Left ventricle myocardium inferior (tissue), 1 donor: ENCODE results near the gene LRRN2. TPM values are rescaled to one million over a fixed set of nuclear protein-coding genes. Genes with fewer than 3 reads are reported as not detected.

Experiments
- DNase-seq: peaks from one replicate; pipeline ENCODE4 v3.0.0-alpha.2; 2020
- H3K27ac ChIP-seq: fragments of 200-600 bp; replicated peaks from 2 replicates; pipeline ENCODE4 v1.8.0; 2021
- H3K27me3 ChIP-seq: fragments of 200-600 bp; 2 replicates; pipeline ENCODE4 v1.8.0; 2021; ENCODE audit warnings: low read depth
- H3K36me3 ChIP-seq: fragments of 200-600 bp; 2 replicates; pipeline ENCODE4 v1.8.0; 2021
- H3K4me1 ChIP-seq: fragments of 200-600 bp; 2 replicates; pipeline ENCODE4 v1.8.0; 2021
- H3K4me3 ChIP-seq: fragments of 200-600 bp; 2 replicates; pipeline ENCODE4 v1.8.0; 2021; ENCODE audit warnings: mild to moderate bottlenecking, moderate library complexity
- H3K9me3 ChIP-seq: fragments of 200-600 bp; replicated peaks from 2 replicates; pipeline ENCODE4 v1.8.0; 2021
- CTCF ChIP-seq: fragments of 200-600 bp; IDR thresholded peaks from 2 replicates; pipeline ENCODE4 v1.8.0; 2021; ENCODE audit warnings: antibody characterized with exemption, mild to moderate bottlenecking, borderline replicate concordance
- intact Hi-C: fragments of 100-400 bp; cut with micrococcal nuclease; formaldehyde crosslinking; loops from one replicate; pipeline ENCODE4 v1.11.0; 2022
- total RNA-seq: library from RNA; stranded (reverse); fragmentation: NEBNext Ultra II Directional; extraction: Animal tissue kit (Norgen Biotek cat#: 25700); gene quantifications from one replicate; pipeline ENCODE4 v1.2.1, GENCODE V29; 2021
- donor health status: DM: no; HTN: yes; CAD: no; lungs with severe emphysema.

The LRRN2 gene
- total RNA-seq, 1 donor from 2014 or later = 1.4 TPM

GRCh38 chr1:204705888-204706837, 20.6 kb upstream of the LRRN2 start:
- no peak overlapping the region for H3K4me3 ChIP-seq
- no peaks in the 10 kb centered on the region for H3K9me3 ChIP-seq
- H3K36me3 ChIP-seq = no peaks in the 10 kb centered on the region
- H3K27me3 ChIP-seq = peaks cover 73% of the 10 kb centered on the region
- peaks cover under 1% of the 10 kb centered on the region for H3K4me1 ChIP-seq
- TF ChIP-seq CTCF = no peak
- H3K27ac ChIP-seq = no peak overlapping the region
- no peak for DNase-seq
- intact Hi-C loops = no loop called here

DNA sequence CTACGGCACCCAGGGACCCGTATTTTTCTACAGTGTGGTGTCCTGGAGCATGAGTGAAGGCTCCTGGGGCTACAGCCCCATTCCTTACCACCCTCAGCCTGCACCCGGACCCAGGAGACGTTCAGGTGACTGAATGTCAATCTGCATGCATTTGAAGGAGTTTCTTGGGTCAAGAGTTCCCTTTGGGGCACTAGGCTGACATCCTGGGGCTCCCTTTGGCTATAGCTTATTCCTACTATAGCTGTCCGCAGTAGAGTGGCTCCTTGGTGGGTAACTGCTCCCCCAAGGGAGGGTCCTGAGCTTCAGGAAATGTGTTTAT, 19.9 kb upstream of the LRRN2 start:
- no peak for DNase-seq
- Histone ChIP-seq H3K27ac (no peak overlapping the region), H3K4me3 (no peak overlapping the region), H3K4me1 (no peaks in the 10 kb centered on the region), H3K9me3 (no peaks in the 10 kb centered on the region), H3K36me3 (no peaks in the 10 kb centered on the region), H3K27me3 (peaks cover 69% of the 10 kb centered on the region)
- intact Hi-C loops = no loop called here
- TF ChIP-seq CTCF = no peak

DNA sequence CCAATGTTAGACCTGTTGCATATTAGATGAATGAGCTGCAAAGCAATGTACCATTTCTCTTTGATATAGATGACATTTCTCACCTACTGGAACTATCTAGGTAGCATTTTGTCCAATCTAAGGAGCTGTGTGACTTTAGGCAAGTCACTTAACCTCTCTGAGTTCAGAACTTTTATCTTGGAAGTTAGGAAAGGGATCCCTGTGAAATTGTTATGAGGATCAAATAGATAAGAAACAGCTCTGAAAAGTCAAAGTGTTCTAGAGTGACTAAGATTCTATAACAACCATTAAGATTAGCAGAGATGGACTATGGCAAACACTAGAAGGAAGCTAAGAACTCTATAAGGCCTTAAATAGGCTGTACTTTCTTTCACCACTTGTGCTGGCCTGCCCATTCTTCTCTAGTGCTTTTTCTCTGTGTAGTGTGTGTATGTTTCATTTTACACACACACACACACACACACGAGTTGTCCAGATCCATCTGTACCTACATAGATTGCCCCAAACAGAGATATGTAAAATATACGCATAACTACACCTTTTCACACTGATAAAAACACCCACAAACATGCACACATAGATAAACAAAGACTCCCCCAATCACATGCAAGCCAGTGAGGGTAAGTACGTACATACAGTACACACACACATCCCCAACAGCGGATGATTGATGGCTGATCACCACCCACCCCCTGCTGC, 19.4 kb upstream of the LRRN2 start:
- Histone ChIP-seq H3K27me3 (peaks cover 69% of the 10 kb centered on the region), H3K9me3 (no peaks in the 10 kb centered on the region), H3K27ac (no peak overlapping the region), H3K36me3 (no peaks in the 10 kb centered on the region), H3K4me3 (no peak overlapping the region), H3K4me1 (no peaks in the 10 kb centered on the region)
- intact Hi-C loops = no loop called here
- DNase-seq = no peak
- TF ChIP-seq CTCF = no peak

GRCh38 chr1:204703826-204704612, 18.5 kb upstream of the LRRN2 start:
- Histone ChIP-seq H3K4me1 (no peaks in the 10 kb centered on the region), H3K27me3 (peaks cover 62% of the 10 kb centered on the region), H3K36me3 (no peaks in the 10 kb centered on the region), H3K4me3 (no peak overlapping the region), H3K27ac (no peak overlapping the region), H3K9me3 (no peaks in the 10 kb centered on the region)
- no peak for TF ChIP-seq CTCF
- no peak for DNase-seq
- intact Hi-C loops = no loop called here

GRCh38 chr1:204703268-204703664, 17.7 kb upstream of the LRRN2 start:
- Histone ChIP-seq H3K27ac (no peak overlapping the region), H3K36me3 (no peaks in the 10 kb centered on the region), H3K9me3 (no peaks in the 10 kb centered on the region), H3K4me1 (no peaks in the 10 kb centered on the region), H3K27me3 (peaks cover 54% of the 10 kb centered on the region), H3K4me3 (no peak overlapping the region)
- DNase-seq = no peak
- no peak for TF ChIP-seq CTCF
- intact Hi-C loops = no loop called here
